SIG-M5 treated with dmso at 0.1 percent for 504 hours (cell line): ENCODE data around the gene SERGEF.

ENCODE experiments used
- DNase-seq: peaks from one replicate; lab custom pipeline; 2025; ENCODE audit not compliant: unreplicated experiment; lab: John Stamatoyannopoulos, UW

Gene SERGEF

GRCh38 chr11:17753153-17753552, 259.7 kb downstream of the SERGEF start:
- DNase-seq = no peak

DNA sequence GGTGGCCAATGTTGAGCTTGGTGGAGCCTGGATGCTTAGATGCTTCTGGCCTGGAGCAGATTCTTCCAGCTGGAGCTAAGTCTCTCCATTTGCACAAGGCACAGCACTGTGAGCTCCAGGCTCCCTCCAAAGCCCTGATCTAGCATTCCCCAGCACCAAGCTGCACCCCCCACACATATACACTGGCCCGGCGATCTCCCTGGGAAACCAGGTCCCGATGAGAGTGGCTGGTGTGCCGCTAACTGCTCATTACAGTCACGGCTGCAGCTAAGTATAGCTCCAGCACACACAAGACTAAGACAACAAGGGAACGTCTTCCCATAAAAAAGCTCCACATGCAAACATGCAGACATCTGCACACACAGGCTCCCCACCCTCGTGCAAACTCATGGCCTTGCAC, 260.7 kb downstream of the SERGEF start:
- DNase-seq = no peak

- no peak for DNase-seq
Measured at GRCh38 chr11:17751558-17751957, 261.3 kb downstream of the SERGEF start.

DNA sequence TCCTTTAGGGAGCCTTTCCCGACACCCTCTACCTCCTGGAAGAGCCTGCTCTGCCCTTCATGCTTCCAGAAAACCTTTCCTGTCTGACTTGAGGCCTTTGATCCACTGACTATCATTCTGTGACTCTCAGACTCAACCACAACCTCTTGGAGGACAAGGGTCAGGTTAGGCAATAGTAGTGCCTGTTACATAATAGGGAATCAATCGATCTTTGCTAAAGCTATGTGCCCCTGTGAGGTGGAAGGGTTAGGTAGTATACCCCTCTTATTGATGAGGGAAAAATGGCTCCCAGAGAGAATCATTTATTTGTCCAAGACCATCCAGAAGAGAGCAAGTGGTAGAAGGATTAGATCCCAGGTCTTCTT, 262.1 kb downstream of the SERGEF start:
- no peak for DNase-seq

GRCh38 chr11:17750013-17750800, 262.6 kb downstream of the SERGEF start:
- DNase-seq = no peak

DNA sequence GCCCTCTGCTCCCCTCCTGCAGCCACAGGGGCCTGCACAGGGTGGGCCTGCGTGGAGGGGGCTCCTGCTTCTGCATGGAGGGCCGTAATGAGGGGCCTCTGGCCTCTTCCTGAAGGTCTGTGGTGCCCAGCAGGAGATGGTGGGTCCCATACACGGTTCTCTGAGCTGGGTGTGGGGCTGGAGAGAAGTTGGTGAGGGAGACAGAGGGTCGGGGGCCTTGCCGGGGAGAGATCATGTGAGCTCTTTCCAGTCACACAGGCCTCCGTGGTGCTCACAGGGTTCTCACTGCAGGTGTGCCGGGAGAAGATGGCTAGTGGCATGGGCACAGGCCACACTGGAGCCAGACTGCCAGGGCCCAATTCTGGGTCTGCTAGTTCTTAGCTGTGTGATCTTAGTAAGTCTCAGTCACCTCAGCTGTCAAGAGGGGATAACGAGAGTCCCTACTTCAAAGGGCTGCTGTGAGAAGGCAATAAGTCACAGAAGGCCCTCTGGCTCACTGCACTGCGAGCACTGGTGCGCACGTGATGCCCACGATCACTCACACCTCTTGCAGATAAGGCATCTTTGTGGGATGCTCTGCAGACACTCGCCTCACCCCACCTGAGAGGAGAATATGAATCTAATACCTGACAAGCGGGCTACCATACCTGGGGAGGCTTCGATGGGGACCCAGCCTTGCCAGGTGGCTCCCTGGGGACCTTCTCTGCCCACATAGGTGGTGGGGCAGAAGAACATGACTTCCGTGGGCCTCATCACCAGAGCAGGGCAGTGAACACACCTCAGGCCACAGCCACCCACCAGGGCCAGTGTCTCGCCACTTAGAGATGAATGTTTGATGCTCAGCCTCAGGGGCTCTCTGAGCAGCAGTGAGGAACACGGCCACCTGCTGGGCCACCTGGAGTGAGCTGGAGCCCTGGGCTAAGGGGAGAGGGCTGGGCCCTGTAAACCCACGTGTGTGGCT, 263.8 kb downstream of the SERGEF start:
- DNase-seq = no peak

DNA sequence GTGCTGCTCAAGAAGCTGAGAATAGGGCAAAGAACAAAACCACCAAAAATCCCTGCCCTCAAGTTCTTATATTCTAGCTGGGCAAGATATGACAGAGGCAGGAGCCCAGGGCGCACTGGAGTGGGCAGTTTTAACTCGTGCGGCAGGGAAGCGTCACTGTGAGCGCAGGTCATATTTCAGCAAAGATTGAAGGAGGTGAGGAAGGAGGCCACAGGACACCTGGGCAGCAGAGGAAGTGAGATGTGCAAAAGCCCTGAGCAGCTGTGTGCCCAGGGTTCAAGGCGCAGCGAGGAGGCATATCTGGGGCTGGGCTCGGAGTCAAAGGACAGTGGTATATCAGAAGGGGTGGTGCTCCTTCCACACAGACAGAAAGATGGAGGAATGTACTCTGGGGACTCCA, 264.8 kb downstream of the SERGEF start:
- DNase-seq = no peak

- DNase-seq = no peak
Measured at GRCh38 chr11:17747131-17747955, 265.5 kb downstream of the SERGEF start.

DNA sequence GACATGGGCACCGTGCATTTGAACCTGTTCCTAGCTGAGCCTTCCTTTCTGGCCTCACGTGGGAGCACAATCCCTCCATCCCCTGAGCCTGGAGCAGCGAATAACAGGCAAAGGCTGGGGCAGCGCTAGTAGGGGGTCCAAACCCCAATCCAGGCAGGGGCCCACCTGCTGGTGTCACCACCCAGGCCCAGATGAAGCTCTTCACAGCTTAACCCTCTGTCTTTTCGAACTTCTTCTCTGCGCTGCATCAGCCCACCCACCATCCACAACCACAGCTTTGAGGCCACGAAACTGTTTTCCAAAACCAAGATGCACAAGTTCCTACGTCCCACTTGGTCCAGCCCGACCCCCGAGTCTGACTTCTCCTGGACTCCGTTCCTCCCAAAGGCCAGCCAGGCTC, 266.8 kb downstream of the SERGEF start:
- no peak for DNase-seq

DNA sequence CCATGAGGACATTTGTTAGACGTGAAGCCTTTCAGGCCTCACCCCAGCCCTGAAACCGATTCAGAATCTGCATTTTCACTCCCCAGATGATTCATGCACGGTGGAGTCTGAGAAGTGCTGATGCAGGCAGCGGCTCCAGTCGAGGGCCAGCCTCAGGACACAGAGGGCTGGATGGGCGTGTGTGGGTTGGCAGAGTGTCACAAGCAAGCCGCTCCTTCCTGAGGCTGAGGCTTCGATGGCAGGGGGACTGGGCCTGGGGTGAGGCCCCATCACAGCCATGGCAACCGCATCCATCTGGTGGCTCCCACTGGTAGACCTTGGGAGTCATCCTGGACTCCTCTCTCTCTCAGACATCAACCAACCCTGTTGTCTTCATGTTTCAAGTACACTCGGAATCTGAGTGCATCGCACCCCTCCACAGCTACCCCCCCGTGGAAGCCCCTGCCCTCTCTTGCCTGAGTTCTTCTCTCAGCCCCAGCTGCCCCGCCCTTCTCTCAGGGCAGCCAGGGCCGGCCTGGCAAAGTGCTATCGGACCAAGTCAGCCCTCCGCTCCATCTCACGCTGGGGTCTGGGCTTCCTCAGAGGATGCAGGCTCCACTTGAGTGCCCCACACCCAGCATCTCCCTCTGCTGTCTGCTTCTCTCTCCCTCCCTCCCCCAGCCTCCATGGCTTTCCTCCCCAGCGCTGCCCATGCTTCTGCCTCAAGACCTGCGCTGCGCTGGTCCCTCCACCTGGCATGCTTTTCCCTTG, 267.6 kb downstream of the SERGEF start:
- no peak for DNase-seq

- DNase-seq = no peak
Measured at GRCh38 chr11:17744151-17744940, 268.5 kb downstream of the SERGEF start.

DNA sequence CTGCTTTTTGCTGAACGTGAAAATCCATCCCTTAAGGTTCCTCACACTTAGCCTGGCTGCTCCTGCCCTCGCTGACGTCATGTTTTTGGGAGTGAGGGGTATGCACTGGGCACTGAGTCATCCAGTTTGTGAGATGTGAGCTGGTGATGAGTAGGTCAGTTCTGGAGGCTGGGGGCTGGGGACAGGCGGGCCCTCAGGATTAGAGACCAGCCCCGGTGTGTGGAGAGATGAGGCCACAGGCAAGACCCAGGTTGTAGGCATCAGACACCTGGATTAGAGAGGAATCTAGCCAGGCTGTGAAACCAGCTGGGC, 269.1 kb downstream of the SERGEF start:
- DNase-seq = no peak

GRCh38 chr11:17743026-17743807, 269.6 kb downstream of the SERGEF start:
- DNase-seq = no peak

DNA sequence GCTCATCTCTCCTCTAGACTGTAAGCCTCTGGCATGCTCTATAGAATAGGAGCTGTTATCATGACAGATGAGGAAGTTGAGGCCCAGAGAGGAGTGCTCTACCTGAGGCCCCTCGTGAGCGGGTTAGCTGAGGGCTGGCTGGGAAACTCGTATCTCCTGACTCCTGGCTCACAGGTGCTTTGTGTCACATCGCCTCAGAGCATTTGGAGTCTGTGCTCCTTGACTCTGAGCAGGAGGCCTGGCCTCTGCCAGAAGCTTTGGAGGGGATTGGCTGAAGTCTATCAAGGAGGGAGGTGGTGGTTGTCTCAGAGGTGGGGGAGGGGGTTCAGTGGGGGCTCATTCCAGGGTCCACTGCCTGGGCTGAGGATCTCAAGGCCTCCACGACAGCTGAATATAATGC, 270.8 kb downstream of the SERGEF start:
- no peak for DNase-seq

DNA sequence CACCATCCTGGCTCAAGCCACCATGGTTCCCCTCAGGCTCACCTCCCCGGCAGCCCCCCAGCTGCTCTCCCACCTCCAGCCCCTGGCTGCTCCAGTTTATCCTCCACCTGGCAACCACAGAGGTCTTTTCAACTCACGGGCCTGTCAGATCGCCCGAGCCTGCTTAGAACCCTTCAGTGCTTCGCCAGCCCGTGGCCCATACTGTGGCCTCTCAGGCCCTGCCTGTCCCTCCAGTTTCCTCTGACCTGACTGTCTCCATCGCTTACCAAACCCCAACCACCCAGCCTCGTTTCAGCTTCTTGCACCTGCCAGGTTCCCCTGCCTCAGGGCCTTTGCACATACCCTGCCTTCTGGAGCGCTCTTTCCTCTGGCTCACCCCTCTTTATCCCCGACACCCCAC, 271.4 kb downstream of the SERGEF start:
- no peak for DNase-seq

DNA sequence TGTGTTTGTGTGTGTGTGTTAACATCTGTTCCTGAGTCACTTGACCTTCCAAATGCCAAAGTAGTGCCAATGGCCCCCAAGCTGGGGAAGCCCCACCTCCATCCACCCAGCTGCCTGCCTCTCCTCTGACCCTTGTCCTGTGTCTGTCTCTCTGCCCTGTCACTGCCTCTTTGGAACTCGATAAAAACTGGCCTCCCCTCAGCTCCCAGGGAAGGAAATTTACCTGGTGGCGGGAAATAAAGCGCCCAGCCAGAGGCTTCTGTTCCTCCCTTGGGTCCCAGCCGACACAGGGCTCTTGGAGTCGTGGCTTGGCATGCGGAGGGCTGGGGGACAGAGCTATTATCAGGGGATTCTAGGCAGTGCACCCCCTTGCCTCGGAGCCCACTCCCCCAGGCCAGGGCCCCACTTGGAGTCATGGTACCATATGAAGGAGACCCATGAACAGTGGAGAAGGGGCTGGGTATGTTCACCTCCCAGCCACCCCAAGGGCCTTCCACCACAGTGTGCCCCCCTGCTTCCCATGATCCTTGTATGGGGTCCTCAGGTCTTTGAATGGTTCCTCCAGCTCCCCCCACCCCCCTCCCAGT, 272.1 kb downstream of the SERGEF start:
- no peak for DNase-seq

DNA sequence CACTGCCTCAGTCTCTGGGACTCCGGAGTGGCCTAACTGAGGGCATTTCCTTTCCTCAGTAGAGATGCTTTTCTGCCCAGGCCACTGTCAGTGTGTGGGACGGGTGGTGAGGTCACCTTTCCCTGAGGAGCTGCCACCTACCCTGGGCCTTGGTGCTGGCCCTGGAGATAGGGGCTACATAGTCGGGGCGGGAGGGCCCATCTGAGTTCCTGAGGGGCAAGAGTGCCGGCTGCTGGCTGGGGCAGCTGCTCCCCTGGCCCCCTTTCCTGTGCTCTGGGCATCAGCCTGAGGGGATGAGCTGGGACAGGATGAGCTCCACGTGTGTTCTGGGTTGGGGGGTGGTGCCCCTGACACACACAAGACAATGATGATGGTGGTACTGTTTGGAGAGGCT, 272.9 kb downstream of the SERGEF start:
- DNase-seq = no peak

GRCh38 chr11:17738151-17738973, 274.5 kb downstream of the SERGEF start:
- DNase-seq = no peak
